K562 (cell line): Measurements from ENCODE around the gene FLOT2.
"Not testable (repeated sequence)": the region's sequence is repeated elsewhere in the genome, so short reads cannot be mapped to it uniquely, and the experiment has no call there.

ENCODE experiments used
- CBFB ChIP-seq: sonication (generic); formaldehyde crosslinking; IDR thresholded peaks from 2 replicates; pipeline ENCODE4 v1.4.0; 2020; ENCODE audit warnings: mild to moderate bottlenecking, missing genetic modification reagents
- CHD4 ChIP-seq: fragments of 200-600 bp; sonication (generic); IDR thresholded peaks from 3 replicates; pipeline ENCODE4 v1.6.1; 2012; ENCODE audit warnings: low read depth, mild to moderate bottlenecking, mixed read lengths, low read length, inconsistent platforms; ENCODE audit not compliant: insufficient read depth, insufficient replicate concordance, poor library complexity, severe bottlenecking
- EP300 ChIP-seq: IDR thresholded peaks from 2 replicates; pipeline ENCODE4 v1.6.1; 2012; ENCODE audit warnings: low read length, improper control_type of control experiment
- FOXA3 ChIP-seq, 2 experiments: fragments of 450-650 bp in 1 of 2; sonication (generic) in 1 of 2; formaldehyde crosslinking; IDR thresholded peaks in 1 of 2; conservative IDR thresholded peaks in 1 of 2; 2 replicates each; pipeline versions ENCODE4 v1.4.0 to v1.8.0; 2020 to 2022; ENCODE audit warnings: mild to moderate bottlenecking in 2 of 2, missing genetic modification reagents in 1 of 2
- HDAC2 ChIP-seq: fragments of 450-650 bp; IDR thresholded peaks from 2 replicates; pipeline ENCODE4 v1.6.1; 2016; ENCODE audit warnings: mild to moderate bottlenecking
- JUND ChIP-seq, 2 experiments: IDR thresholded peaks; 2 replicates in 1 of 2; 3 replicates in 1 of 2; pipeline ENCODE4 v1.6.1; 2011; ENCODE audit warnings: borderline replicate concordance in 2 of 2, low read depth in 2 of 2, low read length in 2 of 2, improper control_type of control experiment in 1 of 2, missing biosample characterization in 1 of 2, missing genetic modification characterization in 1 of 2, missing genetic modification reagents in 1 of 2
- MLX ChIP-seq, 2 experiments: fragments of 450-650 bp in 1 of 2; sonication (generic) in 1 of 2; formaldehyde crosslinking; conservative IDR thresholded peaks; 2 replicates each; pipeline versions ENCODE4 v1.4.0 to v1.8.1; 2020 to 2022; ENCODE audit warnings: mild to moderate bottlenecking in 1 of 2, missing genetic modification reagents in 1 of 2
- POLR2A ChIP-seq: fragments of 450-650 bp; conservative IDR thresholded peaks from 2 replicates; pipeline ENCODE4 v1.6.1; 2016
- TRIM25 ChIP-seq: fragments of 450-650 bp; IDR thresholded peaks from 2 replicates; pipeline ENCODE4 v1.7.0; 2016; ENCODE audit warnings: borderline replicate concordance
- ZNF592 ChIP-seq: fragments of 450-650 bp; IDR thresholded peaks from 2 replicates; pipeline ENCODE4 v1.6.1; 2017; ENCODE audit warnings: antibody characterized with exemption, mild to moderate bottlenecking
- ZNF764 ChIP-seq: fragments of 250-450 bp; sonication (Bioruptor Pico); IDR thresholded peaks from 2 replicates; pipeline ENCODE4 v1.4.0; 2020; ENCODE audit warnings: low read depth, mild to moderate bottlenecking, moderate library complexity
- TF ChIP-seq, protein P1 (sequence below): fragments of 200-800 bp; sonication (Bioruptor generic); IDR thresholded peaks from 2 replicates; pipeline ENCODE4 v1.6.1; 2017; ENCODE audit warnings: missing genetic modification characterization, missing compliant biosample characterization
- TF ChIP-seq, protein P2 (sequence below): fragments of 250-450 bp; sonication (Bioruptor Pico); IDR thresholded peaks from 2 replicates; pipeline ENCODE4 v1.4.0; 2020; ENCODE audit warnings: mild to moderate bottlenecking

GRCh38 chr17:28836541-28836940 is 61.0 kb downstream of the FLOT2 start:
- not testable (repeated sequence) for TF ChIP-seq CBFB (CRISPR knock-in tag); POLR2A; HDAC2; EP300; CHD4; FOXA3 (CRISPR knock-in tag; conservative IDR thresholded peaks at IDR 0.05 in 1 of 2, IDR thresholded peaks at IDR 0.05 in 1 of 2); ZNF592; TRIM25; ZNF764; MLX (CRISPR knock-in tag; conservative IDR thresholded peaks at IDR 0.05); JUND (IDR thresholded peaks at IDR 0.05; ENCODE audit: borderline replicate concordance, low read depth, low read length); JUND (tag; IDR thresholded peaks at IDR 0.05; ENCODE audit: borderline replicate concordance, low read depth, low read length)
- TF ChIP-seq, protein P1, sequence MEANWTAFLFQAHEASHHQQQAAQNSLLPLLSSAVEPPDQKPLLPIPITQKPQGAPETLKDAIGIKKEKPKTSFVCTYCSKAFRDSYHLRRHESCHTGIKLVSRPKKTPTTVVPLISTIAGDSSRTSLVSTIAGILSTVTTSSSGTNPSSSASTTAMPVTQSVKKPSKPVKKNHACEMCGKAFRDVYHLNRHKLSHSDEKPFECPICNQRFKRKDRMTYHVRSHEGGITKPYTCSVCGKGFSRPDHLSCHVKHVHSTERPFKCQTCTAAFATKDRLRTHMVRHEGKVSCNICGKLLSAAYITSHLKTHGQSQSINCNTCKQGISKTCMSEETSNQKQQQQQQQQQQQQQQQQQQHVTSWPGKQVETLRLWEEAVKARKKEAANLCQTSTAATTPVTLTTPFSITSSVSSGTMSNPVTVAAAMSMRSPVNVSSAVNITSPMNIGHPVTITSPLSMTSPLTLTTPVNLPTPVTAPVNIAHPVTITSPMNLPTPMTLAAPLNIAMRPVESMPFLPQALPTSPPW = not testable (repeated sequence)
- TF ChIP-seq, protein P2, sequence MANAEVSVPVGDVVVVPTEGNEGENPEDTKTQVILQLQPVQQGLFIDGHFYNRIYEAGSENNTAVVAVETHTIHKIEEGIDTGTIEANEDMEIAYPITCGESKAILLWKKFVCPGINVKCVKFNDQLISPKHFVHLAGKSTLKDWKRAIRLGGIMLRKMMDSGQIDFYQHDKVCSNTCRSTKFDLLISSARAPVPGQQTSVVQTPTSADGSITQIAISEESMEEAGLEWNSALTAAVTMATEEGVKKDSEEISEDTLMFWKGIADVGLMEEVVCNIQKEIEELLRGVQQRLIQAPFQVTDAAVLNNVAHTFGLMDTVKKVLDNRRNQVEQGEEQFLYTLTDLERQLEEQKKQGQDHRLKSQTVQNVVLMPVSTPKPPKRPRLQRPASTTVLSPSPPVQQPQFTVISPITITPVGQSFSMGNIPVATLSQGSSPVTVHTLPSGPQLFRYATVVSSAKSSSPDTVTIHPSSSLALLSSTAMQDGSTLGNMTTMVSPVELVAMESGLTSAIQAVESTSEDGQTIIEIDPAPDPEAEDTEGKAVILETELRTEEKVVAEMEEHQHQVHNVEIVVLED (CRISPR knock-in tag) = not testable (repeated sequence)
